ENCODE results near the gene DYRK1B. TPM values are rescaled to one million over a fixed set of nuclear protein-coding genes. Genes with fewer than 3 reads are reported as not detected.
"Not testable (repeated sequence)": the region's sequence is repeated elsewhere in the genome, so short reads cannot be mapped to it uniquely, and the experiment has no call there.

Gene DYRK1B
- 7.8 and 26.8 TPM in 2 replicates for total RNA-seq (ENCODE audit: low replicate concordance)

- DNase-seq (ENCODE audit: low spot score): peak; percentile 99
- no peak for TF ChIP-seq CTCF (IDR thresholded peaks at IDR 0.05)
- TF ChIP-seq EZH2 (IDR thresholded peaks at IDR 0.05): no peak
- TF ChIP-seq EZH2phosphoT487 (IDR thresholded peaks at IDR 0.05): no peak
- peaks cover 23% of the 10 kb centered on the region for H3K4me1 Mint-ChIP-seq
- peaks cover 9% of the 10 kb centered on the region for H3K36me3 ChIP-seq
- peaks cover 37% of the 10 kb centered on the region for H3K79me2 ChIP-seq (ENCODE audit: low read depth)
- peaks cover 6% of the 10 kb centered on the region for H3K4me1 ChIP-seq
- H3K36me3 Mint-ChIP-seq: peaks cover 36% of the 10 kb centered on the region
- no peaks in the 10 kb centered on the region for H3K27me3 ChIP-seq
- peaks cover 22% of the 10 kb centered on the region for H3F3A ChIP-seq (ENCODE audit: low read depth)
- peak within 1 kb of the TSS; percentile 99 for H3K27ac ChIP-seq
- peaks cover 15% of the 10 kb centered on the region for H3K27me3 Mint-ChIP-seq (ENCODE audit: insufficient read depth, low read depth)
- no peaks in the 10 kb centered on the region for H4K20me1 ChIP-seq (ENCODE audit: low read depth)
- no peaks in the 10 kb centered on the region for H3K9me3 ChIP-seq (ENCODE audit: low read depth)
- no peaks in the 10 kb centered on the region for H3K9me3 Mint-ChIP-seq
- peak within 1 kb of the TSS; percentile 98 for H3K9ac ChIP-seq
- peak within 1 kb of the TSS; percentile 95 for H3K4me3 Mint-ChIP-seq
- H3K27ac Mint-ChIP-seq: peak within 1 kb of the TSS; percentile 99
- H2AFZ ChIP-seq (replicated peaks): peak within 1 kb of the TSS; percentile 82
- peak within 1 kb of the TSS; percentile 79 for H3K4me2 ChIP-seq
- peak within 1 kb of the TSS; percentile 91 for H3K4me3 ChIP-seq
Measured at GRCh38 chr19:39833464-39834286, at the start of gene DYRK1B. DYRK1B (minus strand) TSS chr19:39834162; CDS start chr19:39831867, 2,295 bp downstream.

- H3K9me3 ChIP-seq (ENCODE audit: low read depth): not testable (repeated sequence)
Measured at GRCh38 chr19:39882645-39883044, 48.7 kb upstream of the DYRK1B start.

GRCh38 chr19:39881495-39882110 is 47.6 kb upstream of the DYRK1B start:
- not testable (repeated sequence) for H3K4me3 ChIP-seq; H3K27me3 Mint-ChIP-seq (ENCODE audit: insufficient read depth, low read depth); H3F3A ChIP-seq (ENCODE audit: low read depth); H3K27me3 ChIP-seq; H3K36me3 ChIP-seq; H3K36me3 Mint-ChIP-seq; H3K4me1 ChIP-seq; H3K9me3 ChIP-seq (ENCODE audit: low read depth); H3K27ac ChIP-seq; H3K79me2 ChIP-seq (ENCODE audit: low read depth); H3K9me3 Mint-ChIP-seq; H3K4me3 Mint-ChIP-seq; H3K27ac Mint-ChIP-seq; H3K4me2 ChIP-seq; H4K20me1 ChIP-seq (ENCODE audit: low read depth); H3K9ac ChIP-seq; H3K4me1 Mint-ChIP-seq
- DNase-seq (ENCODE audit: low spot score): peak; percentile 75
- peak overlapping the region; percentile 53 for H2AFZ ChIP-seq (replicated peaks)
- peak; percentile 71 for TF ChIP-seq CTCF (IDR thresholded peaks at IDR 0.05)

More at GRCh38 chr19:39882645-39883044, 48.7 kb upstream of the DYRK1B start:
- H2AFZ ChIP-seq (replicated peaks); H3K79me2 ChIP-seq (ENCODE audit: low read depth); H3K36me3 ChIP-seq; H3K4me3 ChIP-seq; H3K27ac ChIP-seq; H3F3A ChIP-seq (ENCODE audit: low read depth); H3K27me3 Mint-ChIP-seq (ENCODE audit: insufficient read depth, low read depth); DNase-seq (ENCODE audit: low spot score); H3K27ac Mint-ChIP-seq; H4K20me1 ChIP-seq (ENCODE audit: low read depth); H3K9me3 Mint-ChIP-seq; H3K4me2 ChIP-seq; H3K36me3 Mint-ChIP-seq; H3K4me1 ChIP-seq; H3K4me3 Mint-ChIP-seq; H3K9ac ChIP-seq; H3K4me1 Mint-ChIP-seq; H3K27me3 ChIP-seq: not testable (repeated sequence)

- H3K9me3 ChIP-seq (ENCODE audit: low read depth); H3K4me1 Mint-ChIP-seq; H4K20me1 ChIP-seq (ENCODE audit: low read depth); H3F3A ChIP-seq (ENCODE audit: low read depth); H3K4me1 ChIP-seq; DNase-seq (ENCODE audit: low spot score); H3K4me2 ChIP-seq; H3K4me3 Mint-ChIP-seq; H3K79me2 ChIP-seq (ENCODE audit: low read depth); H3K9ac ChIP-seq; H3K9me3 Mint-ChIP-seq; H2AFZ ChIP-seq (replicated peaks); H3K27me3 Mint-ChIP-seq (ENCODE audit: insufficient read depth, low read depth); H3K27me3 ChIP-seq; H3K4me3 ChIP-seq; H3K27ac Mint-ChIP-seq; H3K27ac ChIP-seq; H3K36me3 ChIP-seq; H3K36me3 Mint-ChIP-seq: not testable (repeated sequence)
Measured at GRCh38 chr19:39880241-39880640, 46.3 kb upstream of the DYRK1B start.

GRCh38 chr19:39879796-39880195 is 45.8 kb upstream of the DYRK1B start:
- not testable (repeated sequence) for H4K20me1 ChIP-seq (ENCODE audit: low read depth); H3K36me3 ChIP-seq; H2AFZ ChIP-seq (replicated peaks); H3K9me3 ChIP-seq (ENCODE audit: low read depth); H3K36me3 Mint-ChIP-seq; H3K4me3 ChIP-seq; H3K4me1 ChIP-seq; H3K9me3 Mint-ChIP-seq; H3K27ac Mint-ChIP-seq; H3K4me3 Mint-ChIP-seq; H3K79me2 ChIP-seq (ENCODE audit: low read depth); H3K4me1 Mint-ChIP-seq; H3F3A ChIP-seq (ENCODE audit: low read depth); H3K27me3 ChIP-seq; H3K27ac ChIP-seq; H3K9ac ChIP-seq; H3K27me3 Mint-ChIP-seq (ENCODE audit: insufficient read depth, low read depth); H3K4me2 ChIP-seq; DNase-seq (ENCODE audit: low spot score)

GRCh38 chr19:39878866-39879265 is 44.9 kb upstream of the DYRK1B start:
- H3K4me1 ChIP-seq; H3K4me1 Mint-ChIP-seq; H2AFZ ChIP-seq (replicated peaks); H3K4me3 ChIP-seq; H4K20me1 ChIP-seq (ENCODE audit: low read depth); H3K27ac ChIP-seq; H3K79me2 ChIP-seq (ENCODE audit: low read depth); H3K9me3 Mint-ChIP-seq; H3K4me2 ChIP-seq; H3K4me3 Mint-ChIP-seq; H3K27me3 Mint-ChIP-seq (ENCODE audit: insufficient read depth, low read depth); H3K9ac ChIP-seq; DNase-seq (ENCODE audit: low spot score); H3K27ac Mint-ChIP-seq; H3K36me3 Mint-ChIP-seq; H3K27me3 ChIP-seq; H3F3A ChIP-seq (ENCODE audit: low read depth); H3K36me3 ChIP-seq; H3K9me3 ChIP-seq (ENCODE audit: low read depth): not testable (repeated sequence)

Data from neural progenitor cell (in vitro differentiated cells).